ENCODE results near the gene FAM120C. TPM values are rescaled to one million over a fixed set of nuclear protein-coding genes. Genes with fewer than 3 reads are reported as not detected.

FAM120C gene
- total and polyA plus RNA-seq, 2 of the 4 experiments (the other 2 are of a cell fraction): 3.4 to 3.6 TPM

- H3K36me3 ChIP-seq (ENCODE audit: control insufficient read depth, insufficient read depth, low read length): peaks cover 10% of the 10 kb centered on the region; the same call in 1 of the 2 replicates
- no peaks in the 10 kb centered on the region for H3K9me3 ChIP-seq (ENCODE audit: control insufficient read depth, insufficient read depth, low read length)
- ATAC-seq (ENCODE audit: low read depth) (peak; percentile 70), DNase-seq (peak; percentile 60)
- H3K14ac ChIP-seq (replicated peaks; ENCODE audit: low read depth, low read length): no peak overlapping the region
- ChIA-PET CTCF (interaction anchor here (0.5 kb wide), 1 partner anchor 1970 kb away, joined by 3 read pairs; no protein-coding TSS in a partner anchor), POLR2A (ENCODE audit: unreplicated experiment) (interaction anchor here (0.5 to 0.6 kb wide), 2 partner anchors 28 to 272 kb away, joined by 3 read pairs; no protein-coding TSS in a partner anchor)
- no peak overlapping the region for H3K18ac ChIP-seq (ENCODE audit: low read depth, low read length)
- H3K27me3 ChIP-seq (ENCODE audit: control insufficient read depth, insufficient read depth, low read length): no peaks in the 10 kb centered on the region
- intact Hi-C loops (cut with micrococcal nuclease): no loop called here
- in situ Hi-C loops (cut with MboI; ENCODE audit: low sequenced_read_pairs): no loop called here
- H3K9me1 ChIP-seq (ENCODE audit: insufficient read depth, low read length): no peaks in the 10 kb centered on the region
- no TSS peak for BruUV-seq (replicated peaks)
- no peak overlapping the region for H3K4ac ChIP-seq (ENCODE audit: low read depth, low read length)
- H3K9ac ChIP-seq (ENCODE audit: low read depth, low read length): no peak overlapping the region
- H4K20me1 ChIP-seq (ENCODE audit: insufficient read depth, low read length): no peaks in the 10 kb centered on the region
- no peak overlapping the region for H3K4me2 ChIP-seq (ENCODE audit: low read depth, low read length)
- TF ChIP-seq MAZ (IDR thresholded peaks at IDR 0.05; ENCODE audit: borderline replicate concordance, low read depth, low read length) (no peak), CEBPB (IDR thresholded peaks at IDR 0.05; ENCODE audit: low read depth, low read length) (peak; percentile 71), POLR2A (IDR thresholded peaks at IDR 0.05; ENCODE audit: low read depth, low read length) (no peak)
- H4K5ac ChIP-seq (ENCODE audit: low read depth, low read length): no peak overlapping the region
- no peak overlapping the region for H2AK9ac ChIP-seq (replicated peaks; ENCODE audit: low read depth, low read length, poor library complexity)
- no peak overlapping the region for H3K56ac ChIP-seq (ENCODE audit: extremely low read depth, insufficient read depth, low read length)
- no peak overlapping the region for H4K91ac ChIP-seq (ENCODE audit: insufficient read depth, low read depth, low read length)
- H2BK15ac ChIP-seq (ENCODE audit: low read depth, low read length): no peak overlapping the region
- H2AK5ac ChIP-seq (ENCODE audit: low read depth, low read length): no peak overlapping the region
- no peak overlapping the region for H3K23ac ChIP-seq (ENCODE audit: low read depth, low read length)
- H2BK5ac ChIP-seq (ENCODE audit: low read depth, low read length, poor library complexity, severe bottlenecking): no peak overlapping the region
- dilution Hi-C loops (cut with HindIII; ENCODE audit: low sequenced_read_pairs, unreplicated experiment): no loop called here
- no peak overlapping the region for H2AFZ ChIP-seq (replicated peaks; ENCODE audit: low read length, poor library complexity)
- WGBS, 2 experiments (ENCODE audit: extremely low coverage in 2 of 2, insufficient read length in 1 of 2): no CpG with 5 or more reads among the region's 2 CpGs
- no peak overlapping the region for H3K27ac ChIP-seq (ENCODE audit: insufficient read depth, low read length)
- H4K8ac ChIP-seq (ENCODE audit: low read depth in 2 of 2, low read length in 2 of 2): no peak overlapping the region
- no peaks in the 10 kb centered on the region for H3K79me1 ChIP-seq (ENCODE audit: low read depth in 1 of 2, low read length in 2 of 2)
- H3K4me3 ChIP-seq (ENCODE audit: insufficient read depth, low read depth, low read length): no peak overlapping the region
- no peaks in the 10 kb centered on the region for H3K4me1 ChIP-seq (ENCODE audit: control insufficient read depth, insufficient read depth, low read length)
- no peak overlapping the region for H2BK20ac ChIP-seq (ENCODE audit: low read depth, low read length)
- no peak overlapping the region for H2BK120ac ChIP-seq (ENCODE audit: low read depth, low read length)
Observed at GRCh38 chrX:54076903-54077302, 106.2 kb downstream of the FAM120C start.

Measured in IMR-90 (cell line).